Activated CD4-positive, CD25-positive, alpha-beta regulatory T cell (primary cell): Measurements from ENCODE around the gene NFIA.

ENCODE experiments used
- DNase-seq, 4 experiments: peaks; one replicate each; lab custom pipeline; 2025; lab: John Stamatoyannopoulos, UW

NFIA gene

GRCh38 chr1:61083807-61084440, 1.6 kb downstream of the NFIA start:
- DNase-seq = no peak

GRCh38 chr1:61084491-61085031, 2.2 kb downstream of the NFIA start:
- DNase-seq = no peak

GRCh38 chr1:61085206-61085982, 3.0 kb downstream of the NFIA start:
- no peak for DNase-seq

GRCh38 chr1:61085983-61086644, 3.8 kb downstream of the NFIA start:
- no peak for DNase-seq

- DNase-seq = no peak
Measured at GRCh38 chr1:61087571-61087970, 5.2 kb downstream of the NFIA start.

GRCh38 chr1:61088163-61088974, 6.0 kb downstream of the NFIA start:
- no peak for DNase-seq

- no peak for DNase-seq
Measured at GRCh38 chr1:61089338-61089737, 7.0 kb downstream of the NFIA start.

- DNase-seq = no peak
Measured at GRCh38 chr1:61089741-61090140, 7.4 kb downstream of the NFIA start.

GRCh38 chr1:61090546-61091202, 8.3 kb downstream of the NFIA start:
- DNase-seq = no peak

GRCh38 chr1:61091455-61091854, 9.1 kb downstream of the NFIA start:
- no peak for DNase-seq

- DNase-seq = no peak
Measured at GRCh38 chr1:61092642-61093041, 10.3 kb downstream of the NFIA start.

GRCh38 chr1:61093525-61094137, 11.3 kb downstream of the NFIA start:
- no peak for DNase-seq

- no peak for DNase-seq
Measured at GRCh38 chr1:61094677-61095469, 12.5 kb downstream of the NFIA start.

GRCh38 chr1:61095470-61095812, 13.1 kb downstream of the NFIA start:
- DNase-seq = no peak

- DNase-seq = no peak
Measured at GRCh38 chr1:61097317-61097716, 15.0 kb downstream of the NFIA start.

- DNase-seq = no peak
Measured at GRCh38 chr1:61097722-61098121, 15.4 kb downstream of the NFIA start.

GRCh38 chr1:61098333-61098732, 16.0 kb downstream of the NFIA start:
- DNase-seq = no peak

- no peak for DNase-seq
Measured at GRCh38 chr1:61098906-61099437, 16.6 kb downstream of the NFIA start.

GRCh38 chr1:61100578-61100977, 18.2 kb downstream of the NFIA start:
- no peak for DNase-seq

- DNase-seq = no peak
Measured at GRCh38 chr1:61101536-61101935, 19.2 kb downstream of the NFIA start.
